OCI-LY1 (cell line): Measurements from ENCODE around the gene XKR3.
"Not testable (repeated sequence)": the region's sequence is repeated elsewhere in the genome, so short reads cannot be mapped to it uniquely, and the experiment has no call there.

Experiments used
- H2AFZ ChIP-seq: fragments of 200-600 bp; sonication (generic), shearing (Covaris generic); 2 replicates; pipeline ENCODE4 v1.6.0; 2014; ENCODE audit warnings: antibody characterized with exemption, mild to moderate bottlenecking, low read length
- H3F3A ChIP-seq: fragments of 200-600 bp; sonication (generic), shearing (Covaris generic); 2 replicates; pipeline ENCODE4 v1.6.0; 2014; ENCODE audit warnings: mild to moderate bottlenecking, antibody characterized with exemption, low read length, moderate library complexity; ENCODE audit not compliant: insufficient read depth
- H3K27ac ChIP-seq: fragments of 200-600 bp; sonication (generic); 2 replicates; pipeline ENCODE4 v1.5.1; 2014; ENCODE audit warnings: low read length, mixed run types, mild to moderate bottlenecking, low read depth; ENCODE audit not compliant: poor library complexity, severe bottlenecking
- H3K27me3 ChIP-seq: fragments of 200-600 bp; sonication (generic); 2 replicates; pipeline ENCODE4 v1.6.0; 2014; ENCODE audit warnings: antibody characterized with exemption, mild to moderate bottlenecking, low read length, moderate library complexity; ENCODE audit not compliant: insufficient read depth
- H3K36me3 ChIP-seq: fragments of 200-600 bp; sonication (generic); 2 replicates; pipeline ENCODE4 v1.6.1; 2014; ENCODE audit warnings: mild to moderate bottlenecking, antibody characterized with exemption, low read length, moderate library complexity, mixed read lengths; ENCODE audit not compliant: insufficient read depth
- H3K4me1 ChIP-seq: fragments of 200-600 bp; sonication (generic); 2 replicates; pipeline ENCODE4 v1.5.1; 2014; ENCODE audit warnings: mild to moderate bottlenecking, low read length, moderate library complexity; ENCODE audit not compliant: insufficient read depth, severe bottlenecking
- H3K4me2 ChIP-seq: fragments of 200-600 bp; sonication (generic), shearing (Covaris generic); 2 replicates; pipeline ENCODE4 v1.6.1; 2014; ENCODE audit warnings: low read length
- H3K4me3 ChIP-seq: fragments of 200-600 bp; sonication (generic); 2 replicates; pipeline ENCODE4 v1.5.1; 2014; ENCODE audit warnings: low read length, low read depth, mild to moderate bottlenecking, mixed read lengths; ENCODE audit not compliant: poor library complexity, severe bottlenecking
- H3K79me2 ChIP-seq: fragments of 200-600 bp; shearing (Covaris generic); 2 replicates; pipeline ENCODE4 v1.6.1; 2016; ENCODE audit warnings: mixed run types, low read length, mixed read lengths; ENCODE audit not compliant: insufficient read depth
- H3K9ac ChIP-seq: fragments of 200-600 bp; sonication (generic), shearing (Covaris generic); 2 replicates; pipeline ENCODE4 v1.6.1; 2014; ENCODE audit warnings: mild to moderate bottlenecking, low read length, mixed read lengths
- H3K9me2 ChIP-seq: fragments of 200-600 bp; sonication (generic), shearing (Covaris generic); 2 replicates; pipeline ENCODE4 v1.6.1; 2014; ENCODE audit warnings: low read depth, mild to moderate bottlenecking, low read length, mixed read lengths
- H3K9me3 ChIP-seq: fragments of 200-600 bp; shearing (Covaris generic); 2 replicates; pipeline ENCODE4 v1.6.1; 2014; ENCODE audit warnings: low read length, mixed read lengths
- H4K20me1 ChIP-seq: fragments of 200-600 bp; sonication (generic), shearing (Covaris generic); 2 replicates; pipeline ENCODE4 v1.6.0; 2016; ENCODE audit warnings: mild to moderate bottlenecking, low read length; ENCODE audit not compliant: insufficient read depth
- EZH2 ChIP-seq: fragments of 200-600 bp; sonication (generic), shearing (Covaris generic); IDR thresholded peaks from 2 replicates; pipeline ENCODE4 v1.8.0; 2017; ENCODE audit warnings: borderline replicate concordance, mixed run types, mild to moderate bottlenecking, antibody characterized with exemption, low read length, moderate library complexity, mixed read lengths
- TF ChIP-seq, protein P1 (sequence below): fragments of 200-600 bp; sonication (generic), shearing (Covaris generic); IDR thresholded peaks from 2 replicates; pipeline ENCODE4 v1.5.1; 2017; ENCODE audit warnings: mild to moderate bottlenecking, antibody characterized with exemption, low read length, moderate library complexity, mixed read lengths

The XKR3 gene

DNA sequence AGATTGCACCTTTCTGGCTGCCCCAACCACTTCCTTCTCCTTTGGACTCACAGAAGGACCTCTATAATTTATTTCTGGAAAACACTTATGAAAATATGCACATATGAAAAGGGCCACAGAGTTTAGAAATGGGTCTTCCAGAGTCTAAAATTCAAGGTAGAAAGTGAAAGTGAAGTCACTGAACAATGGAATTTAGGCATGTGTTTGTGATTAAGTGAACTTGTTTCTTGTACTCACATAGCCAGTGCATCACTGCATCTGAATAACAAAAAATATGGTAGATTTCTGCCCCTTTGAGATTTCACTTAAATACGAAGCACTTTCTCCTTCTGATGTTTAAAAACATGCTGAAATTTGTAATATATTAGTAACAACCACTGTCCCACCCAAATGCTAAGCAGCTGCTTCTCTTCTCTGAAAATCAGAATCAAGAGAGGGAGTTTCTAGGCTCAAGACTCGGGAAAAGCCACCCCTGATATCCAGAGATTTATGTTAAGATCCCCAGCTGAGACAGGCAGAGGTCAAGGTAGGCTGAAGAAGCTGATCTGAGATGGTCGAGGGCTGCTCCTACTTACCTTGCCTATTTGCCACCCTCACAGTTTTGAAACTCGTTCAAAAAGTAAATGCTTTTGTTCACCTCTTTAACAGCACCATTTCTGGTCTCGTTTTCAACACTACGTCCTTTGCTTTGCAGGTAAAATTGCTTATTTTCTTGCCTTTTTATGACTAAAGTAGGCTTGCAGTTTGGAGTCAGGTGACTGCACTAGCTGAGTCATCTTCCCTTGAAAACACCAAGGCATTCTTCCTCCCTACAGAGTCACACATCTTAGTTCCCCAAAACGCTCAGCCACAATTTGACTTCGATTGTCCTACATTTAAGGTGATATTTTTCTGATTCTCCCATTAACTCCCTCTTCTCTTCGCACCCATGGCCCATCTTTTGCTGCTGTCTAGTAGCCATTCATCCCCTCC, at the start of gene XKR3:
Gene XKR3, minus strand, starts transcription at position 696 of the 972 bp plus-strand sequence. CDS start 17,338 bp downstream, outside the sequence.
- Histone ChIP-seq H3K9ac (no peak within 1 kb of the TSS), H3K27ac (no peak within 1 kb of the TSS), H4K20me1 (no peaks in the 10 kb centered on the region), H3K4me1 (peaks cover 8% of the 10 kb centered on the region), H3K27me3 (no peaks in the 10 kb centered on the region), H3K79me2 (no peaks in the 10 kb centered on the region), H3K9me3 (no peaks in the 10 kb centered on the region), H3K4me2 (peak within 1 kb of the TSS; percentile 47), H3K9me2 (no peaks in the 10 kb centered on the region), H3K4me3 (no peak within 1 kb of the TSS), H3K36me3 (no peaks in the 10 kb centered on the region), H2AFZ (no peak within 1 kb of the TSS), H3F3A (no peaks in the 10 kb centered on the region)
- no peak for TF ChIP-seq EZH2
- TF ChIP-seq, protein P1, sequence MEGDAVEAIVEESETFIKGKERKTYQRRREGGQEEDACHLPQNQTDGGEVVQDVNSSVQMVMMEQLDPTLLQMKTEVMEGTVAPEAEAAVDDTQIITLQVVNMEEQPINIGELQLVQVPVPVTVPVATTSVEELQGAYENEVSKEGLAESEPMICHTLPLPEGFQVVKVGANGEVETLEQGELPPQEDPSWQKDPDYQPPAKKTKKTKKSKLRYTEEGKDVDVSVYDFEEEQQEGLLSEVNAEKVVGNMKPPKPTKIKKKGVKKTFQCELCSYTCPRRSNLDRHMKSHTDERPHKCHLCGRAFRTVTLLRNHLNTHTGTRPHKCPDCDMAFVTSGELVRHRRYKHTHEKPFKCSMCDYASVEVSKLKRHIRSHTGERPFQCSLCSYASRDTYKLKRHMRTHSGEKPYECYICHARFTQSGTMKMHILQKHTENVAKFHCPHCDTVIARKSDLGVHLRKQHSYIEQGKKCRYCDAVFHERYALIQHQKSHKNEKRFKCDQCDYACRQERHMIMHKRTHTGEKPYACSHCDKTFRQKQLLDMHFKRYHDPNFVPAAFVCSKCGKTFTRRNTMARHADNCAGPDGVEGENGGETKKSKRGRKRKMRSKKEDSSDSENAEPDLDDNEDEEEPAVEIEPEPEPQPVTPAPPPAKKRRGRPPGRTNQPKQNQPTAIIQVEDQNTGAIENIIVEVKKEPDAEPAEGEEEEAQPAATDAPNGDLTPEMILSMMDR, result no peak

DNA sequence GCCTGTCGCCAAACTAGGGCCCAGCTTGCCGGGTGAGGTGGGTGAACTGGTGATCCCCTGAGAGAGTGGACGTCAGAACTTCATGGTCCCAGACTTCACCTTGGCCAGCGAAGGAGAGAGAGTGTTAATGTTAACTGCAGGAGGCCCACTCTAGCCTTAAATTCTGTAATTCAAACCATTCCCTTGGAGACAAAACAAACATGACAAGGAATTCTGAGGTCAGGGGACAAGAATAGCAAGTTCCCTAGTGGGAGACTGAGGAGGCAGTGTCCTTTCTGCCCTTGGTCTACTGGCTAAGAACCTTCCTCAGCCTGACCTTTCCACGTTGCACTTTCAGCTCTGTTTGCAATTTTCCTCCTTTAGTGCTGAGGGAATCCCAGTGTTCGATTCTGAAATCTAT, 44.4 kb upstream of the XKR3 start:
- not testable (repeated sequence) for H3K27me3 ChIP-seq, H2AFZ ChIP-seq, H3K4me2 ChIP-seq, H3K9me3 ChIP-seq, H3K27ac ChIP-seq, H3K36me3 ChIP-seq, H3K4me1 ChIP-seq, H3K79me2 ChIP-seq, H3K4me3 ChIP-seq, H3K9ac ChIP-seq, H4K20me1 ChIP-seq, H3F3A ChIP-seq, H3K9me2 ChIP-seq

DNA sequence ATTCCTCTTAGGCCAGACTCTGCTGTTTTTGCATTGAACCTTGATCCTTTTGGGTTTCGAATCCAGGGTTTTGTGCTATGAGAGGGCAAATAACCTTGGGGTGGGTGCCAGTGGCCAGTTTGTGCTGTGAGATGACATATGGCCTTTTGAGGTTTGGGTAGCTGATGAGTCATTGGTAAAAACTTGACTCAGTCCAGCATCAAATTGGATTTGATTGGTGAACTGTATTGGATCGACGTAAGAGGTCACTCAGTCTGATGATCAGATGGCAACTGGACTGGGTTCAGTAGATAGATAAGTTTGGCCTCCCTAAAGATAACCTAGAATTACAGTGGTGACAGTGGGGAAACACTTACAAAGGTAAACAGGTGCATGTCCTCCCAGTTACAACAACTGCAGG, 41.0 kb upstream of the XKR3 start:
- Histone ChIP-seq H3K9me3 (no peaks in the 10 kb centered on the region), H3K27ac (no peak overlapping the region), H2AFZ (no peak overlapping the region), H3K4me1 (no peaks in the 10 kb centered on the region), H3K36me3 (no peaks in the 10 kb centered on the region), H3F3A (no peaks in the 10 kb centered on the region), H3K79me2 (no peaks in the 10 kb centered on the region), H3K9ac (no peak overlapping the region), H3K27me3 (no peaks in the 10 kb centered on the region), H3K4me2 (no peak overlapping the region), H4K20me1 (no peaks in the 10 kb centered on the region), H3K4me3 (no peak overlapping the region), H3K9me2 (no peaks in the 10 kb centered on the region)
- no peak for TF ChIP-seq EZH2
- TF ChIP-seq, protein P1, result no peak

DNA sequence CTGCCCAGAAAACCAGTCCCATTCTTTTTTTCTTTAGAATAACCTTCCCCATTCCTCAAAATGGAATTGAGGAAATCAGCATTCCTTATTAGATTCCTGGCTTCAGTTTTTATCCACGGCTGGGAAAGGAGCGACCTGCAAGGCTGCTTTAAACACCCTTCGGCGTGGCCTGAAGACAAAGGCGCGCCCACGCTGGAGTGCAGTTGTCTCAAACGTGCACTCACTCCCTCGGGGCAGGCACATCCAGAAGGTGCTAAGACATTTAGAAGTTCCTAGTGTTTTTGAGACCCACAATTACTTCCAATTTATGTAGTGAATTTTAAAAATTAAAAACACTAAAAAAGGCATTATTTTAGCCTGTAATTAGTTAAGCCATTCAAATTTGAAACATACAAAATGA, 31.6 kb upstream of the XKR3 start:
- H3K9ac ChIP-seq, H3K4me3 ChIP-seq, H3K27ac ChIP-seq, H3K36me3 ChIP-seq, H3K9me2 ChIP-seq, H3F3A ChIP-seq, H4K20me1 ChIP-seq, H2AFZ ChIP-seq, H3K27me3 ChIP-seq, H3K79me2 ChIP-seq, H3K9me3 ChIP-seq, H3K4me1 ChIP-seq, H3K4me2 ChIP-seq: not testable (repeated sequence)
